CD8-positive, alpha-beta memory T cell (primary cell): Measurements from ENCODE around the gene TMEM255B. TPM values are rescaled to one million over a fixed set of nuclear protein-coding genes. Genes with fewer than 3 reads are reported as not detected.
"Not testable (repeated sequence)": the region's sequence is repeated elsewhere in the genome, so short reads cannot be mapped to it uniquely, and the experiment has no call there.

Experiments
- CTCF ChIA-PET: fragments of 350-600 bp; sonication (Branson Sonifier 250); formaldehyde crosslinking; loops from one replicate; lab custom pipeline; 2021; ENCODE audit warnings: antibody characterized with exemption; lab: Charles Lee
- POLR2A ChIA-PET: fragments of 350-600 bp; sonication (Branson Sonifier 250); formaldehyde crosslinking; loops from one replicate; lab custom pipeline; 2021; ENCODE audit warnings: antibody characterized with exemption; lab: Charles Lee
- DNase-seq, 5 donors: peaks; one replicate each; pipeline versions ENCODE4 v3.0.0 to v3.0.0-alpha.2; 2020 to 2022; ENCODE audit warnings: mixed read lengths in 1 of 5
- H3K27ac ChIP-seq: one replicate; pipeline ENCODE4 v1.7.0; 2013; ENCODE audit warnings: low read depth, mild to moderate bottlenecking, low read length, moderate library complexity
- H3K27me3 ChIP-seq: 2 replicates; pipeline ENCODE4 v1.7.0; 2013; ENCODE audit warnings: low read length, mild to moderate bottlenecking; ENCODE audit not compliant: insufficient read depth, poor library complexity, severe bottlenecking
- H3K36me3 ChIP-seq: 2 replicates; pipeline ENCODE4 v1.7.0; 2013; ENCODE audit warnings: mild to moderate bottlenecking, low read length, moderate library complexity; ENCODE audit not compliant: insufficient read depth
- H3K4me1 ChIP-seq: 2 replicates; pipeline ENCODE4 v1.7.0; 2013; ENCODE audit warnings: mild to moderate bottlenecking, low read length, moderate library complexity; ENCODE audit not compliant: insufficient read depth
- H3K4me3 ChIP-seq: 2 replicates; pipeline ENCODE4 v1.7.0; 2013; ENCODE audit warnings: mild to moderate bottlenecking, low read length
- H3K9me3 ChIP-seq: 2 replicates; pipeline ENCODE4 v1.7.0; 2013; ENCODE audit warnings: mild to moderate bottlenecking, low read length
- H3K27ac Mint-ChIP-seq, 8 donors: one replicate each; pipeline ENCODE4 v1.8.0; 2020 to 2021; ENCODE audit warnings: mixed read lengths in 8 of 8, mild to moderate bottlenecking in 6 of 8, inconsistent platforms in 3 of 8, moderate library complexity in 3 of 8
- H3K27me3 Mint-ChIP-seq, 2 donors: one replicate each; pipeline ENCODE4 v1.8.0; 2020 to 2021; ENCODE audit warnings: mixed read lengths in 2 of 2, mild to moderate bottlenecking in 1 of 2, moderate library complexity in 1 of 2
- H3K36me3 Mint-ChIP-seq, 3 donors: one replicate each; pipeline ENCODE4 v1.8.0; 2020 to 2021; ENCODE audit warnings: mixed read lengths in 3 of 3, inconsistent platforms in 1 of 3, mild to moderate bottlenecking in 1 of 3
- H3K4me1 Mint-ChIP-seq, 3 donors: one replicate each; pipeline ENCODE4 v1.8.0; 2020 to 2021; ENCODE audit warnings: mixed read lengths in 3 of 3, inconsistent platforms in 1 of 3, mild to moderate bottlenecking in 1 of 3
- H3K4me3 Mint-ChIP-seq, 7 donors: one replicate each; pipeline ENCODE4 v1.8.0; 2020 to 2021; ENCODE audit warnings: mixed read lengths in 7 of 7, mild to moderate bottlenecking in 6 of 7, moderate library complexity in 4 of 7, inconsistent platforms in 2 of 7
- H3K9me3 Mint-ChIP-seq, 5 donors: one replicate each; pipeline ENCODE4 v1.8.0; 2020 to 2022; ENCODE audit warnings: mixed read lengths in 5 of 5, mild to moderate bottlenecking in 3 of 5, moderate library complexity in 2 of 5, inconsistent platforms in 1 of 5
- polyA plus RNA-seq: library from polyadenylated mRNA; unstranded; fragments of 300-500 nt; fragmentation: Illumina TruSeq; gene quantifications from one replicate; pipeline ENCODE4 v1.2.3, GENCODE V29; 2021
- total RNA-seq, 2 experiments: library from RNA; stranded (reverse); gene quantifications; one replicate each; pipeline ENCODE4 v1.2.3, GENCODE V29; 2021

TMEM255B gene
- total and polyA plus RNA-seq, 3 experiments from 2014 or later, result 0.57 to 0.69 TPM; not detected in 1

- Mint-ChIP-seq H3K4me1 (peaks cover 0 to 13% (median 5%) of the 10 kb centered on the region in 3 donors), H3K27ac (peak overlapping the region in 4 of 8 donors; percentile 12 to 79 (median 57)), H3K4me3 (peak overlapping the region; percentile 43 to 70 (median 52))
- H3K36me3 ChIP-seq, H3K27me3 ChIP-seq, H3K9me3 Mint-ChIP-seq, H3K27me3 Mint-ChIP-seq, H3K36me3 Mint-ChIP-seq, CTCF ChIA-PET, POLR2A ChIA-PET, H3K9me3 ChIP-seq: not testable (repeated sequence)
- peak overlapping the region; percentile 63 for H3K4me3 ChIP-seq
- H3K27ac ChIP-seq, result peak overlapping the region; percentile 58
- peak in 4 of 5 donors; percentile 12 to 57 (median 49) for DNase-seq
- peaks cover 16% of the 10 kb centered on the region for H3K4me1 ChIP-seq
Measured at GRCh38 chr13:113726106-113726821, 32.8 kb upstream of the TMEM255B start.

- H3K36me3 Mint-ChIP-seq, result no peaks in the 10 kb centered on the region
- peak overlapping the region in 4 of 8 donors; percentile 43 to 79 (median 54) for H3K27ac Mint-ChIP-seq
- peak overlapping the region; percentile 63 for H3K4me3 ChIP-seq
- ChIA-PET POLR2A (no interaction called here), CTCF (no interaction called here)
- peaks cover 16% of the 10 kb centered on the region for H3K4me1 ChIP-seq
- DNase-seq, result peak in 1 of 5 donors; percentile 50
- H3K27me3 ChIP-seq, result no peaks in the 10 kb centered on the region
- H3K9me3 ChIP-seq, result no peaks in the 10 kb centered on the region
- H3K4me1 Mint-ChIP-seq, result peaks cover 0 to 13% (median 5%) of the 10 kb centered on the region in 3 donors
- peaks cover 0 to 8% of the 10 kb centered on the region in 2 donors for H3K27me3 Mint-ChIP-seq
- H3K36me3 ChIP-seq, result no peaks in the 10 kb centered on the region
- H3K9me3 Mint-ChIP-seq, result peaks cover 0 to 5% (median 0%) of the 10 kb centered on the region in 5 donors
- peak overlapping the region in 5 of 7 donors; percentile 50 to 82 (median 70) for H3K4me3 Mint-ChIP-seq
- H3K27ac ChIP-seq, result peak overlapping the region; percentile 58
Measured at GRCh38 chr13:113726961-113727411, 32.0 kb upstream of the TMEM255B start.

- Mint-ChIP-seq H3K27me3 (peaks cover 0 to 8% of the 10 kb centered on the region in 2 donors), H3K36me3 (no peaks in the 10 kb centered on the region), H3K4me1 (peaks cover 0 to 13% (median 5%) of the 10 kb centered on the region in 3 donors), H3K9me3 (peaks cover 0 to 5% (median 0%) of the 10 kb centered on the region in 5 donors), H3K4me3 (peak overlapping the region in 1 of 7 donors; percentile 59), H3K27ac (peak overlapping the region in 1 of 8 donors; percentile 70)
- no peak overlapping the region for H3K4me3 ChIP-seq
- no peak overlapping the region for H3K27ac ChIP-seq
- peak in 1 of 5 donors; percentile 46 for DNase-seq
- H3K4me1 ChIP-seq, result peaks cover 16% of the 10 kb centered on the region
- H3K36me3 ChIP-seq, result no peaks in the 10 kb centered on the region
- POLR2A ChIA-PET, result no interaction called here
- no peaks in the 10 kb centered on the region for H3K27me3 ChIP-seq
- H3K9me3 ChIP-seq, result no peaks in the 10 kb centered on the region
- CTCF ChIA-PET, result no interaction called here
Measured at GRCh38 chr13:113728571-113729054, 30.4 kb upstream of the TMEM255B start.

- no peaks in the 10 kb centered on the region for H3K36me3 ChIP-seq
- Mint-ChIP-seq H3K9me3 (peaks cover 0 to 5% (median 0%) of the 10 kb centered on the region in 5 donors), H3K36me3 (no peaks in the 10 kb centered on the region), H3K4me3 (peak overlapping the region in 1 of 7 donors; percentile 59), H3K27me3 (peaks cover 0 to 8% of the 10 kb centered on the region in 2 donors), H3K27ac (peak overlapping the region in 1 of 8 donors; percentile 70), H3K4me1 (peaks cover 0 to 7% (median 5%) of the 10 kb centered on the region in 3 donors)
- CTCF ChIA-PET, result no interaction called here
- H3K4me1 ChIP-seq, result peaks cover 11% of the 10 kb centered on the region
- POLR2A ChIA-PET, result no interaction called here
- no peaks in the 10 kb centered on the region for H3K9me3 ChIP-seq
- peak in 1 of 5 donors; percentile 45 for DNase-seq
- H3K27me3 ChIP-seq, result no peaks in the 10 kb centered on the region
- H3K27ac ChIP-seq, result no peak overlapping the region
- no peak overlapping the region for H3K4me3 ChIP-seq
Measured at GRCh38 chr13:113729187-113730019, 29.6 kb upstream of the TMEM255B start.

- Histone ChIP-seq H3K27me3 (no peaks in the 10 kb centered on the region), H3K27ac (no peak overlapping the region), H3K36me3 (no peaks in the 10 kb centered on the region), H3K9me3 (no peaks in the 10 kb centered on the region), H3K4me1 (peaks cover 7% of the 10 kb centered on the region), H3K4me3 (no peak overlapping the region)
- ChIA-PET POLR2A (no interaction called here), CTCF (no interaction called here)
- peaks cover 0 to 2% (median 0%) of the 10 kb centered on the region in 5 donors for H3K9me3 Mint-ChIP-seq
- peak in 1 of 5 donors; percentile 33 for DNase-seq
- H3K27me3 Mint-ChIP-seq, result peaks cover 0 to 5% of the 10 kb centered on the region in 2 donors
- H3K27ac Mint-ChIP-seq, result peak overlapping the region in 1 of 8 donors; percentile 40
- H3K36me3 Mint-ChIP-seq, result no peaks in the 10 kb centered on the region
- H3K4me3 Mint-ChIP-seq, result peak overlapping the region in 1 of 7 donors; percentile 66
- peaks cover 0 to 2% (median 0%) of the 10 kb centered on the region in 3 donors for H3K4me1 Mint-ChIP-seq
Measured at GRCh38 chr13:113730258-113730691, 28.8 kb upstream of the TMEM255B start.

GRCh38 chr13:113730831-113731191 lies 28.2 kb upstream of the TMEM255B start:
- no peaks in the 10 kb centered on the region for H3K9me3 ChIP-seq
- H3K4me1 Mint-ChIP-seq, result peaks cover 0 to 2% (median 0%) of the 10 kb centered on the region in 3 donors
- DNase-seq, result no peak
- no peaks in the 10 kb centered on the region for H3K27me3 ChIP-seq
- peaks cover 0 to 2% (median 0%) of the 10 kb centered on the region in 5 donors for H3K9me3 Mint-ChIP-seq
- H3K4me3 ChIP-seq, result no peak overlapping the region
- no peaks in the 10 kb centered on the region for H3K36me3 Mint-ChIP-seq
- ChIA-PET POLR2A (no interaction called here), CTCF (no interaction called here)
- H3K4me1 ChIP-seq, result peaks cover 7% of the 10 kb centered on the region
- H3K27ac ChIP-seq, result no peak overlapping the region
- H3K27ac Mint-ChIP-seq, result peak overlapping the region in 1 of 8 donors; percentile 40
- H3K27me3 Mint-ChIP-seq, result peaks cover 0 to 5% of the 10 kb centered on the region in 2 donors
- H3K4me3 Mint-ChIP-seq, result no peak overlapping the region
- no peaks in the 10 kb centered on the region for H3K36me3 ChIP-seq

GRCh38 chr13:113731192-113732175 lies 27.5 kb upstream of the TMEM255B start:
- Mint-ChIP-seq H3K4me1 (peaks cover 0 to 2% (median 0%) of the 10 kb centered on the region in 3 donors), H3K4me3 (no peak overlapping the region), H3K27me3 (peaks cover 0 to 5% of the 10 kb centered on the region in 2 donors), H3K27ac (peak overlapping the region in 1 of 8 donors; percentile 40), H3K9me3 (peaks cover 0 to 2% (median 0%) of the 10 kb centered on the region in 5 donors), H3K36me3 (no peaks in the 10 kb centered on the region)
- Histone ChIP-seq H3K4me1 (peaks cover 5% of the 10 kb centered on the region), H3K9me3 (no peaks in the 10 kb centered on the region), H3K27me3 (no peaks in the 10 kb centered on the region), H3K4me3 (no peak overlapping the region), H3K36me3 (no peaks in the 10 kb centered on the region), H3K27ac (no peak overlapping the region)
- peak in 1 of 5 donors; percentile 28 for DNase-seq
- ChIA-PET POLR2A (no interaction called here), CTCF (no interaction called here)
